D721Med (cell line): ENCODE measurements around the gene BBS5.
"Not testable (repeated sequence)": the region's sequence is repeated elsewhere in the genome, so short reads cannot be mapped to it uniquely, and the experiment has no call there.

Experiments used
- DNase-seq: peaks from one replicate; pipeline ENCODE4 v3.0.0; 2011; ENCODE audit warnings: low spot score; ENCODE audit not compliant: insufficient read length
- FAIRE-seq: peaks from 2 replicates; lab custom pipeline; 2011; peaks lifted over from hg19 to GRCh38; lab: Jason Lieb, UNC
- CTCF ChIP-seq: IDR thresholded peaks from 2 replicates; pipeline ENCODE4 v1.5.1; 2012; ENCODE audit warnings: mild to moderate bottlenecking, control low read depth; ENCODE audit not compliant: insufficient read depth; ENCODE audit errors: missing control alignments

The BBS5 gene

GRCh38 chr2:169520896-169521295 is 41.6 kb downstream of the BBS5 start:
- no peak for TF ChIP-seq CTCF
- FAIRE-seq (no peak), DNase-seq (no peak)

- DNase-seq (no peak), FAIRE-seq (no peak)
- no peak for TF ChIP-seq CTCF
Measured at GRCh38 chr2:169523681-169524080, 44.4 kb downstream of the BBS5 start.

GRCh38 chr2:169525434-169525833 is 46.1 kb downstream of the BBS5 start:
- DNase-seq (no peak), FAIRE-seq (no peak)

GRCh38 chr2:169526451-169526850 is 47.2 kb downstream of the BBS5 start:
- DNase-seq (no peak), FAIRE-seq (no peak)
- TF ChIP-seq CTCF = no peak

More at GRCh38 chr2:169525434-169525833, 46.1 kb downstream of the BBS5 start:
- TF ChIP-seq CTCF = no peak

GRCh38 chr2:169528271-169528701 is 49.0 kb downstream of the BBS5 start:
- FAIRE-seq (peak; percentile 88), DNase-seq (no peak)
- peak; percentile 76 for TF ChIP-seq CTCF

- DNase-seq, FAIRE-seq: not testable (repeated sequence)
Measured at GRCh38 chr2:169539460-169539859, 60.2 kb downstream of the BBS5 start.

GRCh38 chr2:169540146-169540545 is 60.9 kb downstream of the BBS5 start:
- TF ChIP-seq CTCF = no peak
- FAIRE-seq (no peak), DNase-seq (no peak)

- DNase-seq (no peak), FAIRE-seq (no peak)
- TF ChIP-seq CTCF = no peak
Measured at GRCh38 chr2:169542433-169542832, 63.1 kb downstream of the BBS5 start.
